Pancreas (tissue), 10 donors: Measurements from ENCODE around the gene EID3. TPM values are rescaled to one million over a fixed set of nuclear protein-coding genes. Genes with fewer than 3 reads are reported as not detected.

Experiments
- ATAC-seq, 4 donors: fragments of 200-7000 bp; cut with Tn5 transposase; one replicate each; pipeline versions ENCODE4 v1.8.0 to v1.9.1; 2020; ENCODE audit warnings: mild to moderate bottlenecking in 4 of 4, moderate library complexity in 4 of 4
- DNase-seq, 6 donors: peaks; one replicate each; pipeline ENCODE4 v3.0.0-alpha.2; 2020
- FAIRE-seq: peaks from 2 replicates; lab custom pipeline; 2012; peaks lifted over from hg19 to GRCh38; lab: Jason Lieb, UNC
- H3K27ac ChIP-seq, 4 donors: fragments of 200-600 bp; sonication (generic); 1 replicate in 3 of 4; 2 replicates in 1 of 4; pipeline versions ENCODE4 v1.5.0 to v1.8.0; 2020
- H3K27me3 ChIP-seq, 4 donors: fragments of 200-600 bp; one replicate each; pipeline ENCODE4 v1.8.0; 2021
- H3K36me3 ChIP-seq, 3 donors: fragments of 200-600 bp; sonication (generic) in 1 of 3; one replicate each; pipeline versions ENCODE4 v1.5.0 to v1.8.0; 2020 to 2021
- H3K4me1 ChIP-seq, 3 donors: fragments of 200-600 bp; one replicate each; pipeline ENCODE4 v1.8.0; 2021
- H3K4me3 ChIP-seq, 4 donors: fragments of 200-600 bp; sonication (generic) in 2 of 4; one replicate each; pipeline versions ENCODE4 v1.5.0 to v1.8.0; 2020 to 2021
- H3K9me3 ChIP-seq, 4 donors: fragments of 200-600 bp; one replicate each; pipeline ENCODE4 v1.8.0; 2021
- WGBS, 2 donors: extraction: QIAGEN DNeasy Blood & Tissue Kit; methylation state at CpG; one replicate each; pipeline ENCODE4 v1.1.7; 2013; 5-methylcytosine and 5-hydroxymethylcytosine counted together
- intact Hi-C, 3 donors: fragments of 100-400 bp; cut with DNase I; formaldehyde crosslinking; loops; one replicate each; pipeline versions ENCODE4 v1.11.1 to v1.14.2; 2022
- polyA plus RNA-seq, 2 donors: library from polyadenylated mRNA; stranded (reverse); fragments of 200-250 nt; gene quantifications; one replicate each; pipeline ENCODE4 v1.2.3, GENCODE V29; 2013
- total RNA-seq, 6 donors: library from RNA; stranded (reverse); fragmentation: NEBNext Ultra II Directional in 4 of 6; extraction: Animal tissue kit (Norgen Biotek cat#: 25700) in 4 of 6; gene quantifications; one replicate each; pipeline versions ENCODE4 v1.2.1 to v1.2.4, GENCODE V29; 2021 to 2023
- TF ChIP-seq, protein P1 (sequence below), 4 donors: fragments of 200-600 bp; sonication (generic) in 3 of 4; IDR thresholded peaks; one replicate each; pipeline versions ENCODE4 v1.5.0 to v1.8.0; 2021; ENCODE audit warnings: antibody characterized with exemption in 4 of 4
- donor health status: healthy with polysubstance abuse.
- donor health status: DM: no; HTN: no; CAD: no; lungs with moderate emphysema.
- donor health status: DM: no; HTN: no; CAD: no.
- donor health status: control.
- donor health status: control.
- donor health status: Bipolar disorder and iron deficiency.
- donor health status: DM: yes; HTN: yes; CAD: no.
- donor health status: DM: no; HTN: no; CAD: no.
- donor health status: DM: no; HTN: no; CAD: no.
- donor health status: DM: yes; HTN: yes; CAD: no.

Gene EID3
- total and polyA plus RNA-seq, 8 donors: 0.98 to 2.4 (median 1.2) TPM

- WGBS, 2 donors: 72 to 78% methylated on average over 4 of the region's 4 CpGs
- H3K36me3 ChIP-seq: peaks cover 0 to 14% (median 4%) of the 10 kb centered on the region in 3 donors
Observed at GRCh38 chr12:104313568-104314241, 10.2 kb downstream of the EID3 start.

DNA sequence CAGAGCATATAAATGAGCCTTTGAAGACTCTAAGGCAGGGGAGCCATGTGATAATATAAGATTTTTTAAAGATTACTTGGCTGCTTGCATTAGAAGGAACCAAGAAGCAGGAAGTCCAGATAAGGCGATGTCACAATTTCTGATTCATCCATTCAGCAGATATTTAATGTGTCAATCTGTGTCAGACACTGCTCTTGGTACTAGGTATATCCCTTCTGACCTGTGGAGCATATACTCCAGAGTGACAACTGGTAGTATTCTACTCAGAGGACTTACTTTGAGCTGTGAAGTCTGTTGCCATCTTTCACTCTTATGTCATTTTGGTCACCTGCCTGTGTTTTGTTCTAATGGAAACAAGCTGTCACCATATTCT is 10.7 kb downstream of the EID3 start:
- H3K27ac ChIP-seq: no peak overlapping the region
- ATAC-seq: no peak
- no peak for DNase-seq
- H3K36me3 ChIP-seq: peaks cover 0 to 16% (median 4%) of the 10 kb centered on the region in 3 donors
- no peaks in the 10 kb centered on the region for H3K27me3 ChIP-seq
- intact Hi-C loops: no loop called here
- H3K9me3 ChIP-seq: no peaks in the 10 kb centered on the region
- FAIRE-seq: no peak
- peaks cover 0 to 8% (median 0%) of the 10 kb centered on the region in 3 donors for H3K4me1 ChIP-seq
- H3K4me3 ChIP-seq: no peak overlapping the region
- WGBS, 2 donors: 88 to 98% methylated on average over 1 of the region's 1 CpG
- TF ChIP-seq, protein P1, sequence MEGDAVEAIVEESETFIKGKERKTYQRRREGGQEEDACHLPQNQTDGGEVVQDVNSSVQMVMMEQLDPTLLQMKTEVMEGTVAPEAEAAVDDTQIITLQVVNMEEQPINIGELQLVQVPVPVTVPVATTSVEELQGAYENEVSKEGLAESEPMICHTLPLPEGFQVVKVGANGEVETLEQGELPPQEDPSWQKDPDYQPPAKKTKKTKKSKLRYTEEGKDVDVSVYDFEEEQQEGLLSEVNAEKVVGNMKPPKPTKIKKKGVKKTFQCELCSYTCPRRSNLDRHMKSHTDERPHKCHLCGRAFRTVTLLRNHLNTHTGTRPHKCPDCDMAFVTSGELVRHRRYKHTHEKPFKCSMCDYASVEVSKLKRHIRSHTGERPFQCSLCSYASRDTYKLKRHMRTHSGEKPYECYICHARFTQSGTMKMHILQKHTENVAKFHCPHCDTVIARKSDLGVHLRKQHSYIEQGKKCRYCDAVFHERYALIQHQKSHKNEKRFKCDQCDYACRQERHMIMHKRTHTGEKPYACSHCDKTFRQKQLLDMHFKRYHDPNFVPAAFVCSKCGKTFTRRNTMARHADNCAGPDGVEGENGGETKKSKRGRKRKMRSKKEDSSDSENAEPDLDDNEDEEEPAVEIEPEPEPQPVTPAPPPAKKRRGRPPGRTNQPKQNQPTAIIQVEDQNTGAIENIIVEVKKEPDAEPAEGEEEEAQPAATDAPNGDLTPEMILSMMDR (IDR thresholded peaks at IDR 0.05): no peak

More at GRCh38 chr12:104313568-104314241, 10.2 kb downstream of the EID3 start:
- ATAC-seq (no peak), DNase-seq (no peak), FAIRE-seq (no peak)
- H3K4me1 ChIP-seq: peaks cover 0 to 8% (median 0%) of the 10 kb centered on the region in 3 donors
- no peaks in the 10 kb centered on the region for H3K27me3 ChIP-seq
- H3K9me3 ChIP-seq: no peaks in the 10 kb centered on the region
- H3K4me3 ChIP-seq: no peak overlapping the region
- no peak overlapping the region for H3K27ac ChIP-seq
- TF ChIP-seq, protein P1 (IDR thresholded peaks at IDR 0.05): no peak
- intact Hi-C loops: no loop called here

DNA sequence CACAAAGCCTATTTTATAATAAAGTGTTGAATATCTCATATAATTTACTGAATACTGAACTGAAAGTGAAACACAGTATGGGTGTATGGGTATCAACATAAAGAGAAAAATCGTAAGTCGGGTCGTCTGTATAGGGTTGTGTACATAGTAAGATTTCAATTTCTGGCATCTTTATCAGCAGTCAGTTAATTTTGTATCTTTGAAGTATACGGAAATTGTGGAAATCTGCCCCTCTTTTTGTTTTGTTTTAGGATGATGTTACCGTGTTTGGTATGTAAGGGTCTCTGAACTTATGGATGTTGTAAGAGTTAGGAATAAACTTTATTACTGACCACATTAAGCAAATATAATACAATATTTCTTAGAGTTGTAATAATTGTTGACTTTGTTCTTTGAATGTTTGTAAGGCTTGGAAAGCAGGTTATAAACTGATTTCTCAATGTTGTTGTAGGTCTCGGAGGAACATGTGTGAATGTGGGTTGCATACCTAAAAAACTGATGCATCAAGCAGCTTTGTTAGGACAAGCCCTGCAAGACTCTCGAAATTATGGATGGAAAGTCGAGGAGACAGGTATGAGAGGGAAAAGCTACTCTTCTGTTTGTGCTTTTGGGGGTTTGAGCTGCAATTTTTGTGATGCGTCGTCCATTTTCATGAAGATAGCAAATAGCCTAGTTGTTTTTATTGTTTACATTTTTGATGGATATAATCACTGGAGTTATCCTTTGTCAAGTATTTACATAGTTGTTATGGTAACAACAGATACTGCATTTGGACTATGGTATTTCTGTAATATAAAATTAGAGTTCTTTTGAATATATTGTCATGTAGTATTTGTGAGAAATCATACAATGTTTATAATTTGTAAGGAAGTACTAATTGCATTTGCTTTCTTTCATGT is 12.0 kb downstream of the EID3 start:
- no peaks in the 10 kb centered on the region for H3K9me3 ChIP-seq
- no peaks in the 10 kb centered on the region for H3K27me3 ChIP-seq
- no peak overlapping the region for H3K4me3 ChIP-seq
- H3K4me1 ChIP-seq: peaks cover 0 to 4% (median 0%) of the 10 kb centered on the region in 3 donors
- 86 to 91% methylated on average over 10 of the region's 10 CpGs for WGBS, 2 donors
- DNase-seq (no peak), FAIRE-seq (no peak), ATAC-seq (no peak)
- TF ChIP-seq, protein P1 (IDR thresholded peaks at IDR 0.05): no peak
- intact Hi-C loops: no loop called here
- H3K27ac ChIP-seq: no peak overlapping the region
- peaks cover 0 to 26% (median 9%) of the 10 kb centered on the region in 3 donors for H3K36me3 ChIP-seq

GRCh38 chr12:104316936-104317335 is 13.4 kb downstream of the EID3 start:
- FAIRE-seq (no peak), ATAC-seq (no peak), DNase-seq (no peak)
- H3K4me3 ChIP-seq: no peak overlapping the region
- no peaks in the 10 kb centered on the region for H3K9me3 ChIP-seq
- H3K27ac ChIP-seq: no peak overlapping the region
- intact Hi-C loops: no loop called here
- no peaks in the 10 kb centered on the region for H3K4me1 ChIP-seq
- H3K27me3 ChIP-seq: no peaks in the 10 kb centered on the region
- TF ChIP-seq, protein P1 (IDR thresholded peaks at IDR 0.05): no peak
- peaks cover 0 to 34% (median 9%) of the 10 kb centered on the region in 3 donors for H3K36me3 ChIP-seq
